A673 (cell line): ENCODE measurements around the gene MRPL48.

ENCODE experiments used
- EZH2 ChIP-seq: fragments of 200-600 bp; sonication (generic); IDR thresholded peaks from 2 replicates; pipeline ENCODE4 v1.6.1; 2017; ENCODE audit warnings: borderline replicate concordance, low read depth, mild to moderate bottlenecking, mixed read lengths, antibody characterized with exemption, low read length; ENCODE audit not compliant: poor library complexity, severe bottlenecking
- TF ChIP-seq, protein P1 (sequence below): fragments of 300-800, 200-600 bp; sonication (generic); conservative IDR thresholded peaks from 2 replicates; pipeline ENCODE4 v1.5.1; 2017; ENCODE audit warnings: low read depth, mild to moderate bottlenecking, antibody characterized with exemption, low read length, moderate library complexity, mixed read lengths

DNA sequence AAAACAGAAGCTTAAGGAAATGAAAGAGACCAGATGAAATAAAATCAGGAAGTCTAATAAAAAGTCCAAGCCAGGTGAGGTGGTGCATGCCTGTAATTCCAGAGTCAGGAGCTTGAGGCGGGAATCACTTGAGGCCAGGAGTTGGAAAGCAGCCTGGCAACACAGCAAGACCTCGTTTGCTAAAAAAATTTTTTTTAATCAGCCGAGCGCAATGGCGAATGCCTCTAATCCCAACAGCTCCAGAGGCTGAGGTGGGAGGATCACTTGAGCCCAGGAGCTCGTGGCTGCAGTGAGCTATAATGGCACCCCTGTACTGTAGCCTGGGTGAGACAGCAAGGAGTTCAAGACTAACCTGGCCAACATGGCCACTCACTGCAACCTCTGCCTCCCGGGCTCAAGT lies 34.8 kb upstream of the MRPL48 start:
- TF ChIP-seq, protein P1, sequence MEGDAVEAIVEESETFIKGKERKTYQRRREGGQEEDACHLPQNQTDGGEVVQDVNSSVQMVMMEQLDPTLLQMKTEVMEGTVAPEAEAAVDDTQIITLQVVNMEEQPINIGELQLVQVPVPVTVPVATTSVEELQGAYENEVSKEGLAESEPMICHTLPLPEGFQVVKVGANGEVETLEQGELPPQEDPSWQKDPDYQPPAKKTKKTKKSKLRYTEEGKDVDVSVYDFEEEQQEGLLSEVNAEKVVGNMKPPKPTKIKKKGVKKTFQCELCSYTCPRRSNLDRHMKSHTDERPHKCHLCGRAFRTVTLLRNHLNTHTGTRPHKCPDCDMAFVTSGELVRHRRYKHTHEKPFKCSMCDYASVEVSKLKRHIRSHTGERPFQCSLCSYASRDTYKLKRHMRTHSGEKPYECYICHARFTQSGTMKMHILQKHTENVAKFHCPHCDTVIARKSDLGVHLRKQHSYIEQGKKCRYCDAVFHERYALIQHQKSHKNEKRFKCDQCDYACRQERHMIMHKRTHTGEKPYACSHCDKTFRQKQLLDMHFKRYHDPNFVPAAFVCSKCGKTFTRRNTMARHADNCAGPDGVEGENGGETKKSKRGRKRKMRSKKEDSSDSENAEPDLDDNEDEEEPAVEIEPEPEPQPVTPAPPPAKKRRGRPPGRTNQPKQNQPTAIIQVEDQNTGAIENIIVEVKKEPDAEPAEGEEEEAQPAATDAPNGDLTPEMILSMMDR: no peak
- TF ChIP-seq EZH2: no peak
